ENCODE data around the gene CLCN6.

CLCN6 gene

GRCh38 chr1:11842154-11843041, 36.4 kb downstream of the CLCN6 start:
- H3K27ac ChIP-seq = no peak overlapping the region
- TF ChIP-seq CTCF (conservative IDR thresholded peaks at IDR 0.05) (no peak), ZFX (IDR thresholded peaks at IDR 0.05) (no peak)

GRCh38 chr1:11845641-11846335, 39.8 kb downstream of the CLCN6 start:
- no peak overlapping the region for H3K27ac ChIP-seq

GRCh38 chr1:11847667-11848372, 41.8 kb downstream of the CLCN6 start, which contains the start of gene NPPA:
Gene NPPA, minus strand, starts transcription at chr1:11847783. Its CDS starts 99 bp downstream, at chr1:11847684.
- TF ChIP-seq ZFX (IDR thresholded peaks at IDR 0.05) (no peak), CTCF (conservative IDR thresholded peaks at IDR 0.05) (no peak)
- no peak within 1 kb of the TSS for H3K27ac ChIP-seq

More at GRCh38 chr1:11845641-11846335, 39.8 kb downstream of the CLCN6 start:
- no peak for TF ChIP-seq ZFX (IDR thresholded peaks at IDR 0.05)
- TF ChIP-seq CTCF (conservative IDR thresholded peaks at IDR 0.05) = no peak

- TF ChIP-seq CTCF (conservative IDR thresholded peaks at IDR 0.05) (no peak), ZFX (IDR thresholded peaks at IDR 0.05) (no peak)
- H3K27ac ChIP-seq = no peak overlapping the region
These were observed 42.3 kb downstream of the CLCN6 start for GRCh38 chr1:11848373-11848700.

- TF ChIP-seq ZFX (IDR thresholded peaks at IDR 0.05) (no peak), CTCF (conservative IDR thresholded peaks at IDR 0.05) (no peak)
These were observed 44.2 kb downstream of the CLCN6 start for GRCh38 chr1:11850156-11850555.

GRCh38 chr1:11851180-11851579, 45.2 kb downstream of the CLCN6 start:
- TF ChIP-seq ZFX (IDR thresholded peaks at IDR 0.05) (no peak), CTCF (conservative IDR thresholded peaks at IDR 0.05) (no peak)
- no peak overlapping the region for H3K27ac ChIP-seq

More at GRCh38 chr1:11850156-11850555, 44.2 kb downstream of the CLCN6 start:
- no peak overlapping the region for H3K27ac ChIP-seq

All from C4-2B (cell line).